GM19324 (cell line): ENCODE data around the gene RUSF1.
"Not testable (repeated sequence)": the region's sequence is repeated elsewhere in the genome, so short reads cannot be mapped to it uniquely, and the experiment has no call there.

ENCODE experiments used
- ATAC-seq: cut with Tn5 transposase; IDR thresholded peaks from one replicate; pipeline ENCODE4 v1.9.1; 2021; ENCODE audit warnings: mild to moderate bottlenecking, moderate library complexity; ENCODE audit not compliant: unreplicated experiment, low FRiP score

RUSF1 gene

GRCh38 chr16:31507929-31508705 is at the start of gene RUSF1:
TSS of gene RUSF1 (minus strand) at chr16:31508391. CDS start at chr16:31508373, 18 bp downstream.
- peak; percentile 95 for ATAC-seq

- no peak for ATAC-seq
Measured at GRCh38 chr16:31542763-31543162, 34.6 kb upstream of the RUSF1 start.

DNA sequence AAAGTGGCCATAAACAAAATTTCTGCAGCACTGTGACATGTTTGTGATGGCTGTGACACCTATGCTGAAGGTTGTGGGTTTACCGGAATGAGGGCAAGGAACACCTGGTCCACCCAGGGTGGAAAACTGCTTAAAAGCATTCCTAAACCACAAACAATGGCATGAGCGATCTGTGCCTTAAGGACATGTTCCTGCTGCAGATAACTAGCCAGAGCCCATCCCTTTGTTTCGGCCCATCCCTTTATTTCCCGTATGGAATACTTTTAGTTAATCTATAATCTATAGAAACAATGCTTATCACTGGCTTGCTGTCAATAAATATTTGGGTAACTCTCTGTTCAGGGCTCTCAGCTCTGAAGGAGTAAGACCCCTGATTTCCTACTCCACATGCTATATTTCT is 31.6 kb upstream of the RUSF1 start:
- ATAC-seq = not testable (repeated sequence)

DNA sequence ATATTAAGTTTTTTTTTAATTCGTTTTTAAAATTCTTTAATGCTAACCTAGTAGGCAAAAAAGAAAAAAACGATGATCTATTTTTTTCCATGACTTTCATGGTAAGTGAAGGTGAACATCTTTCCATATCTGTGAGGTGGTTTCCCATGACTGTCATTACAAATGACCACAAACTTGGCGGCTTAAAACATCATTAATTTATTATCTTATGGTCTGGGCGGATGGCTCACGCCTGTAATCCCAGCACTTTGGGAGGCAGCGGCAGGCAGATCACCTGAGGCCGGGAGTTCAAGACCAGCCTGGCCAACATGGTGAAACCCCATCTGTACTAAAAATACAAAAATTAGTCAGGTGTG is 30.0 kb upstream of the RUSF1 start:
- ATAC-seq = not testable (repeated sequence)

DNA sequence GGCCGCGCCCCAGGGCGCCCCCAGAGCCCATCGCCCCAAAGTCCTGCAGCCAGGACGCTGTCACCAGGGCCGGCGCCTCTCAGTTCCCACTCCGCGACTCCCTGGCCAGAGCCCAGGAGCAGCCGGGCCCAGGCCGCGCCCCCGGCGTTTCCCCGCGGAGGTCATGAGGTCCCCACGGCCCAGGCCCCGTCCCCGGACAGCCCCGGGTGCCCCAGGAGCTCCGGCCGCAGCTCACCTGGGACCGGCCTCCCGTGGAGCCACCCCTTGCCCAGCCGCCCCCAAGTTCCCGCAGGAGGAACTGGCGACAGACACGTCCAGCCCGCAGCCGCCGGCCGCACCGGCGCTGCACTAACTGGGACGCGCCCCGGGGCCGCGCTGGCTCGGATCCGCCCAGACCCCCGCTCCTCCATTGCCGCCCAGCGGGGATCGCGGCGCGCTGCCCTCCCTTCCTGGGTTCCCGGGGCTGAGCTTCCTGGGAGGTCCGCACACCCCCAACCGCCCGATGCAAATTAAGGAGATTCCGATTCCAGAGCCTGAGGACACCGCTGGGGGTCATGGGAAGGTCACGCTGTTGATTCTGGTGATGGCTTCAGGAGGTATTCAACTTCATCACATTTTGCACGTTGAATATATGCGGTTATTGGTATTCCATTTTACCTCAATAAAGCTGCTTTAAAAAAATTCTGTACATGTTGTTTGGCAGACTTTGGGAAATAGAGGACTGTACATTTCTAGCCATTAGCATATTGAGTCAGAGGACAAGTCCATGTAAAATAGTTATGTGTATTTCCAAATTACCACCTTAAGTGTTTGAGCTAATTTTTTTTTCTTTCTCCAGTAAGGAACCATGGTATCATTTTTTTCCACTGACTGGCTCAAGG is 29.4 kb upstream of the RUSF1 start:
- ATAC-seq = no peak

DNA sequence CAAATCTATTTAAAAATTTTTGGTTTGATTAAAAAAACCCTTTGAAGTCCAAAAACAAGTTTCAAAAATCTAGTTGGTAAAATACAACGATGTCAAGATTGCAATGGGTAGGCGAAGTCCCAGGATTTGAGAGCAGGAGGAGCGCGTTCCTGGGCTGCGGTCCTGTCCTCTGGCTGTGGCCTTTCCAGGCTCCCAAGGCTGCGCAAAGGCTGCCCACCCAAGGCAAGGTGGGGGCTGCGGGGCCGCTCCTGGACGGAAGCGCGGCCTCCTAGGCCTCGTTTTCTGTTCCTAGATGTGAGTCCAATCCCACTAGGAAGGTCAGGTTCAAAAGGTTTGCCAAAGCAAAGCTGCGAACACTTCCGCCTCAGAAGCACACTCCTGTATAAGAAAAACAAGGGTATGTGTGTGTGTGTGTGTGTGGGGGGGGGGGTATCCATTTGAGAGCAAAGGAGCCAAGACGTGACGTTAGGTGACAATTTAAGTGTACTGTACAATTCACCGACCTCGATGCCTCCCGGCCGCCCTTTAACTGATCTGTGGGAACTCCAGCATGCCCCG is 28.7 kb upstream of the RUSF1 start:
- no peak for ATAC-seq

GRCh38 chr16:31535737-31536136 is 27.5 kb upstream of the RUSF1 start:
- ATAC-seq = no peak

DNA sequence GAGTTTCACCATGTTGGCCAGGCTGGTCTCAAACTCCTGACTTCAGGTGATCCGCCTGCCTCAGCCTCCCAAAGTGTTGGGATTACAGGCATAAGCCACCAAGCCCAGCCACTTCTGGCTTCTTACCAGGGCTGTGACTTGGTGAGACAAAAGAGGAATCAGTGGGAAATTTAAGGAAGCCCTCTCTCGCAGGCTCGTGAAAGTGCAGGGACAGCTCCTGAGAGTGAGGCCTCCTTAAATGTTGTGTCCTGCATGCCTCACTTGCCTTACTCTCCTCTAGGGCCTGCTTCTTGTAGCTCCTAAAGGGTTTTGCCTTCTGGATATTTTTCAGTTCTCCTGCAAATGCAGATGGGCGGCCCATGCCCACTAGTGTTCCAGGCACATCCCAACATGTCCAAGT is 24.7 kb upstream of the RUSF1 start:
- no peak for ATAC-seq

DNA sequence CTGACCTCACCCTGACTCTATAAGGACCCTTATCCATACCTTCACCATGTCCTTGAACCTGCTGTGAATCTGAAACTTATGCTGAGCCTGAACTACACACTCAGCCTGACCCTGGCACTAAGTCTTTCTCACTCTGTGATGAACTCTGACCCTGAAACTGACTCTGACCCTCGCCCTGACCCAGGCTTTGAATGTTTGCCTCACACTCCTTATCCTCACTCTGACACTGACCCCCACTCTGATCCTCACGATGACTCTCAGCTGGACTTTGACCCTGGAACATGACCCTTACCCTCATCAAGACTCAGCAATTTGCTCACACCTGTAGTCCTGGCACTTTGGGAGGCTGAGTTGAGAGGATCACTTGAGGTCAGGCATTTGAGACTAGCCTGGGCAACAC is 23.9 kb upstream of the RUSF1 start:
- ATAC-seq = no peak

DNA sequence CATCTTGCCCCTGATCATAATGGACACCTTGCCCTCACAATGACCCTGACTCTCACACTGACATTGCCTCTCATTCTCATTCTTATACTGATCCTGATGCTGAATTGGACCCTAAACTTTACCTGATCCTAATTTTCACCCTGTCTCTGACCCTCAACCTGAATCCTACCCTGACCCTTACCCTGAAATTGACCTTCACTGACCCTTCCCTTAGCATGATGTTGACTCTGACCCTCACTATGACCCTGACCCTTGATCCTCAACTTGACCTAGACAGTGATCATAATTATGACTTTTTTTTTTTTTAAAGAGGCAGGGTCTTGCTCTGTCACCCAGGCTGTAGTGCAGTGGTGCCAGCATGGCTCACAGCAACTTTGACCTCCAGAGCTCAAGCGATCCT is 22.9 kb upstream of the RUSF1 start:
- ATAC-seq = no peak

DNA sequence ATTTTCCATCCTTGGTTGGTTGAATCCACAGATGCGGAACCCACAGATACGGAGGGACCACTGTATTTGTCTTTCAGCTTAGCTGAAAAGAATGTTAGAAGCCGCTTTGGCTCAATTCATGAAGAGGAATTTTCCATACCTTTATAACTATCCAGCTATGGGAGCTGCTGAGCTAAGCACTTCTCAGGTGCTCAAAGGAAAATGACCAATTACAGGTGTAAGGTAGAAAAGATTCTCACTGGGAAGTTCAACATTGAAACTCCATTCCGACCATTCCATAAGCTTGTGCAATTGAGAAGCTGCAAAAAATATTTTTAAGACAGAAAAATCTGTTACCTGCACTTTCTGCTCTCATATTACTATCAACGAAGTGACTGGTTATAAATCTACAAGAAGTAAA is 22.2 kb upstream of the RUSF1 start:
- no peak for ATAC-seq

- ATAC-seq = no peak
Measured at GRCh38 chr16:31529937-31530312, 21.7 kb upstream of the RUSF1 start.

DNA sequence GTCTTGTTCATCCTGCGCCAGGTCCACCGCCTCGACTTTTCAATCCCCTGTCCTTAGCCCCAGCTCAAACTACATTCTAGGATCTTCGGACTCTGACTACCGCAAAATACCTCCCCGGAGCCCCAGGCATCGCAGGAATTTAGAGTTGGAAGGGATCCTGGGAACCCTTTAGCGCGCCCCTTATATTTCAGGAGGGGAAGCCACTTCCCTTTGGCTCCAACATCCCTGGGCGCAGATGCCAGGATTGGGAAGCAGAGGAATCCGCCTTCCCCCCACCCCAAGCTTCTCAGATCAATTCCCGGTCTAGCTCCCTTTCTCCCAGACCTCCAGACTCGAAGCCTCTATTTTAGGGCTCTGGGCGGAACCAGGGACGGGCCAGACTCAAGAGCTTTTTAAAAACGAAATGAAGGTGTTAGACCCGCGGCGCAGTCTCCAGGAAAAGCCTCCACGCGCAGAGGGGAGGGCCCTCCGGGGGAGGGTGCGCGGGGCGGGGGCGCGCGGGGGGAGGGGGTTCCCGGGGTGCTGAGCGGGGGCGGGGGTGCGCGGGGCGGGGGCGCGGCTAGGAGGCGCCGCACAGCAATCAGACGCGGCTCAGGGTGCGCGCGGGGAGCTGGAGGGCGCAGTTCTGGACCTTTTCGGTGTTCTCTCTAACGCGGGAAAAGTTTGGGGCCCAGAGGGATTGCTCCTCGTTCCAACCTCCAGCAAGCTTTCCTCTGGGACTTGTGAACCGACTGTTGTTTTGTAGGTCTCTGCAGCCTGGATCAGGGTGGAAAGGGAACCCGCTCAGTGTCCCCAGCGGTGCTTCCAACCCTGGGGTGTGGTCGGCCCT is 21.1 kb upstream of the RUSF1 start:
- no peak for ATAC-seq

GRCh38 chr16:31528523-31529107 is 20.4 kb upstream of the RUSF1 start:
- no peak for ATAC-seq

DNA sequence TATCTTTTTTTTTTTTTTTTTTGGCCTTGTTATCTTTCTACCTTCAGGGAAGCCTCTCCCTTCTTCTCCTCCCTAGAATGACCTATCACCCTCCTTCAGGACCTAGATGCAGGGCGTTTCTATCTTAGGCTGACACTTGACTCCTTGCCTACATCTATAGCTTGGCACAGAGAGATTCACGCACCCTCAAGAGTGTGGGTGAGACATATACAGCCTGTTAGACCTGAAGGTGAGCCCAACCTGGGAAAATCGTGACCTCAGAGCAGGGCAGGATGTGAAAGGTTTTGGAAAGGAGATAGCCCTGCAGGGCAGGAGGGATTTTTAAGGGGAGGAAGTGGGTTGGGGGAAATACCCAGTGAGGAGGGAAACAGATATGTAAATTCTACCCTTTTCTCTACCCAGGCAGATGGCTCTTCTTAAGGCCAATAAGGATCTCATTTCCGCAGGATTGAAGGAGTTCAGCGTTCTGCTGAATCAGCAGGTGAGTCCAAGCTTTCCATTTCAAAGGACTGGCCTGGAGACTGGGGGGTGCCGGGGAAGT is 19.6 kb upstream of the RUSF1 start, which contains the start of gene AHSP:
Gene AHSP (plus strand): TSS at position 167 of the 541 bp plus-strand sequence. CDS start 240 bp downstream, at position 407.
- ATAC-seq = no peak

GRCh38 chr16:31525113-31525512 is 16.9 kb upstream of the RUSF1 start:
- ATAC-seq = no peak

- ATAC-seq = not testable (repeated sequence)
Measured at GRCh38 chr16:31523768-31524167, 15.6 kb upstream of the RUSF1 start.

DNA sequence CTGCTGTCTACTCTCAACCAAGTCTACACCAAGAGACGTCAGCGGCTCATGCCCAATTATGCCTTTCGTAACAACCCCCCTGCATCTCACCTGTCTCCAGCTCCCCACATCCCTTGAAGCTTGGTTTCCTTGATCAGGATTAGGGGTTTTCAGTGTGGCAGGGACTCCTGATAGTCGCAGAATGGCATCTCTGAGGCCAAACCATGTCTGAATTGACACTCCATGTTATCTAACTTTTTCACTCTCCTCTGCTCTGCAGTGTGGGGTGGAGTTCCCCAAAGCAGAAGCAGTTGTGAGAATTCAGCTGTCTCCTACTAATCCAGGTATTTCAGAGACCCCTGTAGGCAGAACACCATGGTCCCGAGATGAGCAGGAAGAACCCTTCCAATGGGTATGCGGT is 13.9 kb upstream of the RUSF1 start:
- ATAC-seq = no peak

DNA sequence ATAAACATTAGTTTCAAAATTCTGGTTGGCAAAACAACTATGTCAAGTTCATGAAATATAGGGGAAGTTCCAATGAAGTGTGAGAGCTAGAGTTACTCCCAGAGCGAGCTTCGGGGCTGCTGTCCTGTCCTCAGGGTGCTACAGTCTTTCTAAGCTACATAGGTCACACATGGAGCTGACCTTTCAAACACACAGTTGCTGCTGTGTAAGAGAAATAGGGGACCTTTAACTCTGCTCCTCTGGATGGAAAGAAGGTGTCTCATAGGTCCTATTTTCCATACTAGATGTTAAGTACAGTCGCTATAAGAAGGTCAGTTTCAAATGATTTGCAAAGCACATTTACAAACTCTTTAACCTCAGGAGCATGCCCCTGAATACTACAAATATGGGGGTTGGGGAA is 13.2 kb upstream of the RUSF1 start:
- no peak for ATAC-seq
